Measurements from ENCODE around the gene CES1. TPM values are rescaled to one million over a fixed set of nuclear protein-coding genes. Genes with fewer than 3 reads are reported as not detected.
"Not testable (repeated sequence)": the region's sequence is repeated elsewhere in the genome, so short reads cannot be mapped to it uniquely, and the experiment has no call there.

The CES1 gene
- total RNA-seq, 1 donor from 2014 or later, result not detected

DNA sequence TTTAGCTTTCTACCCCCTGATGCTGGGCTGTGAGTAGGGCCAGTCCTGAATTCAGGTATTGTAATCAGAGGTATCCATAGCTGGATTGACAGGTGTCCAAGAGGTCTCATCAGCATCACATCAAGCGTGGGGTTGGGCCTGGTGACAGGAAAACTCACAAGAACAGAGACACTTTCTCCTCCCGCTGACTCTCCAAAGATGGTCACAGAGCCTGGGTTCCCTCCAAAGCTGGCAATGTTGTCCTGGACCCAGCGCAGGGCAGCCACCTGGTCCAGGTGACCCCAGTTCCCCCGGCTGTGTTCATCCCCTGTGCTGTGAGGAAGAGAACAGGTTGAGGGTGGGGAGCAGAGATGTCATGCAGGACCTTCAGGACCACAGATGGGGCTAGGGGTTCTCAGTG is 11.7 kb downstream of the CES1 start:
- no peak overlapping the region for H3K4me3 ChIP-seq (ENCODE audit: low read depth, low read length)
- TF ChIP-seq CTCF (IDR thresholded peaks at IDR 0.05; ENCODE audit: insufficient read depth, low read length, poor library complexity, severe bottlenecking), result no peak
- no peaks in the 10 kb centered on the region for H3K27me3 ChIP-seq (ENCODE audit: control insufficient read depth, insufficient read depth, low read length)
- no peaks in the 10 kb centered on the region for H3K36me3 ChIP-seq (ENCODE audit: control insufficient read depth, insufficient read depth, low read length)
- no peak for DNase-seq (ENCODE audit: low read depth)

GRCh38 chr16:55820615-55821014 is 12.3 kb downstream of the CES1 start:
- no peak overlapping the region for H3K4me3 ChIP-seq (ENCODE audit: low read depth, low read length)
- DNase-seq (ENCODE audit: low read depth), result no peak
- TF ChIP-seq CTCF (IDR thresholded peaks at IDR 0.05; ENCODE audit: insufficient read depth, low read length, poor library complexity, severe bottlenecking), result no peak
- H3K27me3 ChIP-seq (ENCODE audit: control insufficient read depth, insufficient read depth, low read length), result no peaks in the 10 kb centered on the region
- H3K36me3 ChIP-seq (ENCODE audit: control insufficient read depth, insufficient read depth, low read length), result no peaks in the 10 kb centered on the region

DNA sequence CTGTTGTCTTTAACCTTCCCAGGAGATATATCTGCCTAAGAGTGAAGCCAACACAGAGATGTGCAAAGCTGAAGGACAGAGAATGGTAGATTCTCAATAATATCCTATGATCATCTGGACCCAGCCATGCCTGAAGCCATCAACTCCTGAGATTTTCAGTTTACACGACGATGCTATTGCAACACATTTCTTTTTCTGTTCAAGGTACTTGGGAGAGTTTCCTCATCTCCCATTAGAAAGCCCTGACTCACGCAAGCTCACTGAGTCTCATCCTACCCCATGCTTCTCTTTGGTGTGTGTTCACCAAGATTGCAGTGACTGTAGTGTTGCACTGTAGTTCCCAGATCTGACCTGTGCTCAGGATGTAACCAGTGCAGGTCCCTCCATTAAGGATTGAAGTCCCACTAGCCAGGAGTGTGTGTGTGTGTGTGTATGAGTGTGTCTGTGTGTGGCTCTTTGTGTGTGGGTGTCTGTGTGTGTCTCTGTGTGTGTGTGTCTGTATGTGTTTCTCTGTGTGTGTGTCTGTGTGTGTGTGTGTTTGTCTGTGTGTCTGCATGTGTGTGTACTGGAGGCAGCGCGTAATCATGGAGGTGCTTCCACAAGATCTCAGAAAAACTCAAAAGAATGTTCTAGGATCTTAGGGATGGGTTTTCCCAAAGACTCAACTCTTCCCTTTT is 15.5 kb downstream of the CES1 start:
- H3K36me3 ChIP-seq (ENCODE audit: control insufficient read depth, insufficient read depth, low read length), result no peaks in the 10 kb centered on the region
- no peak overlapping the region for H3K4me3 ChIP-seq (ENCODE audit: low read depth, low read length)
- no peak for TF ChIP-seq CTCF (IDR thresholded peaks at IDR 0.05; ENCODE audit: insufficient read depth, low read length, poor library complexity, severe bottlenecking)
- no peaks in the 10 kb centered on the region for H3K27me3 ChIP-seq (ENCODE audit: control insufficient read depth, insufficient read depth, low read length)
- no peak for DNase-seq (ENCODE audit: low read depth)

GRCh38 chr16:55816222-55816621 is 16.7 kb downstream of the CES1 start:
- H3K27me3 ChIP-seq (ENCODE audit: control insufficient read depth, insufficient read depth, low read length); H3K36me3 ChIP-seq (ENCODE audit: control insufficient read depth, insufficient read depth, low read length); DNase-seq (ENCODE audit: low read depth); H3K4me3 ChIP-seq (ENCODE audit: low read depth, low read length): not testable (repeated sequence)

- no peak overlapping the region for H3K4me3 ChIP-seq (ENCODE audit: low read depth, low read length)
- TF ChIP-seq CTCF (IDR thresholded peaks at IDR 0.05; ENCODE audit: insufficient read depth, low read length, poor library complexity, severe bottlenecking), result no peak
- no peaks in the 10 kb centered on the region for H3K36me3 ChIP-seq (ENCODE audit: control insufficient read depth, insufficient read depth, low read length)
- H3K27me3 ChIP-seq (ENCODE audit: control insufficient read depth, insufficient read depth, low read length), result no peaks in the 10 kb centered on the region
- no peak for DNase-seq (ENCODE audit: low read depth)
Observed at GRCh38 chr16:55815320-55815719, 17.6 kb downstream of the CES1 start.

GRCh38 chr16:55814174-55814573 is 18.7 kb downstream of the CES1 start:
- not testable (repeated sequence) for H3K27me3 ChIP-seq (ENCODE audit: control insufficient read depth, insufficient read depth, low read length); H3K4me3 ChIP-seq (ENCODE audit: low read depth, low read length); DNase-seq (ENCODE audit: low read depth); H3K36me3 ChIP-seq (ENCODE audit: control insufficient read depth, insufficient read depth, low read length)

DNA sequence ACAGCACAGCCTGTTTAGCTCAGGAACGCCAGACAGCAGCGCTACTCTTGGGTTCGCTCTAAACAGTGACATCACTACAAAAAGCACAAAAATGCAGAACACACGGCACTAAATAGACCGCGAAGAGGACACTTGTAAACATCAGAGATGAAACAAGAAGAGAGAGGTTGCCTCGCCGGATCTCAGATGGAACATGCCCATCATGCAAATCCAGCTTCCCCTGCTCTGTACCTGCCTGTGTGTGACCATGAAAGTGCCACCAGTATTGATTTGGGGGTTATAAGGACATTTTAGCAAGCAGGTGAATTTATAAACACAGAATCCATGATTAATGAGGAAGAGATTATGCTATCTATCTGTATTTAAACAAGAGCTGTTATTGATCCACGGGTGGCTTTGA is 19.2 kb downstream of the CES1 start:
- H3K27me3 ChIP-seq (ENCODE audit: control insufficient read depth, insufficient read depth, low read length); DNase-seq (ENCODE audit: low read depth); H3K4me3 ChIP-seq (ENCODE audit: low read depth, low read length); H3K36me3 ChIP-seq (ENCODE audit: control insufficient read depth, insufficient read depth, low read length): not testable (repeated sequence)

Data from kidney epithelial cell (primary cell).